Measurements from ENCODE around the gene OR10R2.

OR10R2 gene

DNA sequence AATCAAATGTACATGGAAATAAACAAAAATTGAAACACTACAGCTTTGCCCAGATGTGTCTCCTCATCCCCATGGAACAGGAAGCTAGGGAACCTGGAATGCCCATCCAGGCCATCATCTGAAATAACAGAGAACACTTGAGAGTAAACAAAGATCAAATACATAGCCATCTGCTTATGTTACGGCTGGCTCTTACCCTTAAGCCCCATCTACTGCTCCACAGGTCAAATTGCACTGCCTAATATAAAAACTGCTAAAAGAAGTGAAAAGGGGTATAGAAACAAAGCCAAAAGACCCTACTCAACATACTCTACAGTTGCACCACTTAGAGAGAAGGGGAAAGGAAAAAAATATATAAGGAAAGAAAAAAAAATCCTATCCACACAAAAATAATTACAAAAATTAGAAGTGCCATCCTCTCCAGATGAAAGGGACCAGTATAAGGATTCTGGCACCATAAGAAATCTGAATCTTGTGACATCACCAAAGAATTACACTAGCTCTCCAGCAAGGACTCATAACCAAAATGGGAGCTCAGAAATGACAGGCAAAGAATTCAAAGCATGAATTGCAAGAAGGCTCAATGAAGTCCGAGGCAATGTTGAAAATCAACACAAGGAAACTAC, 55.3 kb downstream of the OR10R2 start:
- DNase-seq (ENCODE audit: low read depth in 4 of 4, low spot score in 1 of 4): no peak

Data from stimulated activated CD4-positive, alpha-beta T cell treated with anti-CD3 and anti-CD28 coated beads, Interleukin-1b, Interleukin-23, amount 100 ng/mL, for 24 hours (primary cell).